ENCODE data around the gene NDUFAF4. TPM values are rescaled to one million over a fixed set of nuclear protein-coding genes. Genes with fewer than 3 reads are reported as not detected.

NDUFAF4 gene
- total and polyA plus RNA-seq, 2 experiments from 2014 or later = 7.2 to 83.4 TPM

- in situ Hi-C loops (cut with MboI) = loop anchor here (5.0 kb wide), 1 partner anchor 156 kb away; no protein-coding TSS in a partner anchor
- no peak for DNase-seq
- 91 to 93% methylated on average over 2 of the region's 2 CpGs for WGBS, 2 experiments (ENCODE audit: low coverage in 1 of 2, low lambda C conversion rate in 2 of 2, missing lambda C conversion rate in 2 of 2)
Observed at GRCh38 chr6:96900873-96901272, 3.2 kb upstream of the NDUFAF4 start.

GRCh38 chr6:96899451-96899998, 1.8 kb upstream of the NDUFAF4 start:
- WGBS, 2 experiments (ENCODE audit: low coverage in 1 of 2, low lambda C conversion rate in 2 of 2, missing lambda C conversion rate in 2 of 2) = 2 to 6% methylated on average over 2 of the region's 2 CpGs
- DNase-seq = no peak

More at GRCh38 chr6:96900873-96901272, 3.2 kb upstream of the NDUFAF4 start:
- TF ChIP-seq EZH2phosphoT487 (IDR thresholded peaks at IDR 0.05; ENCODE audit: insufficient read depth, low read depth) = no peak
- TF ChIP-seq EZH2 (IDR thresholded peaks at IDR 0.05; ENCODE audit: insufficient read depth, poor library complexity, severe bottlenecking) = no peak
- Histone ChIP-seq H3K4me2 (ENCODE audit: unreplicated experiment) (no peak overlapping the region), H4K20me1 (ENCODE audit: insufficient read depth) (no peaks in the 10 kb centered on the region), H3K9ac (no peak overlapping the region), H3K36me3 (ENCODE audit: low read depth) (0 out of 2 replicates have a peak, but pooled peaks cover 1% of the 10 kb centered on the region), H2AFZ (no peak overlapping the region), H3F3A (ENCODE audit: insufficient read depth) (0 out of 2 replicates have a peak, but pooled peaks cover 9% of the 10 kb centered on the region), H3K9me2 (ENCODE audit: insufficient read depth) (no peaks in the 10 kb centered on the region), H3K27ac (no peak overlapping the region), H3K4me1 (ENCODE audit: insufficient read depth) (peaks cover 16% of the 10 kb centered on the region), H3K27me3 (replicated peaks; ENCODE audit: insufficient read depth) (peaks cover 10% of the 10 kb centered on the region; the same call in 1 of the 2 replicates), H3K4me3 (no peak overlapping the region), H3K79me2 (ENCODE audit: insufficient read depth) (peaks cover 13% of the 10 kb centered on the region), H3K9me3 (ENCODE audit: low read depth) (no peaks in the 10 kb centered on the region)

GRCh38 chr6:96899019-96899418, 1.3 kb upstream of the NDUFAF4 start:
- TF ChIP-seq EZH2 (IDR thresholded peaks at IDR 0.05; ENCODE audit: insufficient read depth, poor library complexity, severe bottlenecking) (no peak), EZH2phosphoT487 (IDR thresholded peaks at IDR 0.05; ENCODE audit: insufficient read depth, low read depth) (no peak)
- Histone ChIP-seq H3K4me2 (ENCODE audit: unreplicated experiment) (peak overlapping the region; percentile 92), H4K20me1 (ENCODE audit: insufficient read depth) (no peaks in the 10 kb centered on the region), H3K36me3 (ENCODE audit: low read depth) (0 out of 2 replicates have a peak, but pooled peaks cover 13% of the 10 kb centered on the region), H3K4me3 (peak overlapping the region; percentile 97), H3K9me2 (ENCODE audit: insufficient read depth) (no peaks in the 10 kb centered on the region), H3K27me3 (replicated peaks; ENCODE audit: insufficient read depth) (no peaks in the 10 kb centered on the region), H3K27ac (peak overlapping the region; percentile 78), H3F3A (ENCODE audit: insufficient read depth) (0 out of 2 replicates have a peak, but pooled peaks cover 9% of the 10 kb centered on the region), H3K79me2 (ENCODE audit: insufficient read depth) (peaks cover 31% of the 10 kb centered on the region), H3K9me3 (ENCODE audit: low read depth) (no peaks in the 10 kb centered on the region), H3K9ac (peak overlapping the region; percentile 82), H2AFZ (peak overlapping the region; percentile 96), H3K4me1 (ENCODE audit: insufficient read depth) (peaks cover 18% of the 10 kb centered on the region)
- in situ Hi-C loops (cut with MboI) = no loop called here
- DNase-seq = peak; percentile 78
- 9 to 20% methylated on average over 3 of the region's 3 CpGs for WGBS, 2 experiments (ENCODE audit: low coverage in 1 of 2, low lambda C conversion rate in 2 of 2, missing lambda C conversion rate in 2 of 2)

More at GRCh38 chr6:96899451-96899998, 1.8 kb upstream of the NDUFAF4 start:
- peak overlapping the region; percentile 82; the same call in 1 of the 2 replicates for H3K9ac ChIP-seq
- TF ChIP-seq EZH2 (IDR thresholded peaks at IDR 0.05; ENCODE audit: insufficient read depth, poor library complexity, severe bottlenecking) (no peak), EZH2phosphoT487 (IDR thresholded peaks at IDR 0.05; ENCODE audit: insufficient read depth, low read depth) (no peak)
- H3K4me3 ChIP-seq = peak overlapping the region; percentile 97; the same call in 1 of the 2 replicates
- H3K36me3 ChIP-seq (ENCODE audit: low read depth) = 0 out of 2 replicates have a peak, but pooled peaks cover 13% of the 10 kb centered on the region
- H3K9me3 ChIP-seq (ENCODE audit: low read depth) = no peaks in the 10 kb centered on the region
- peak overlapping the region; percentile 96 for H2AFZ ChIP-seq
- peaks cover 1% of the 10 kb centered on the region; the same call in 1 of the 2 replicates for H3K27me3 ChIP-seq (replicated peaks; ENCODE audit: insufficient read depth)
- H3K4me2 ChIP-seq (ENCODE audit: unreplicated experiment) = peak overlapping the region; percentile 92
- peaks cover 26% of the 10 kb centered on the region for H3K79me2 ChIP-seq (ENCODE audit: insufficient read depth)
- H3K27ac ChIP-seq = no peak overlapping the region
- in situ Hi-C loops (cut with MboI) = no loop called here
- 0 out of 2 replicates have a peak, but pooled peaks cover 9% of the 10 kb centered on the region for H3F3A ChIP-seq (ENCODE audit: insufficient read depth)
- H3K9me2 ChIP-seq (ENCODE audit: insufficient read depth) = no peaks in the 10 kb centered on the region
- no peaks in the 10 kb centered on the region for H4K20me1 ChIP-seq (ENCODE audit: insufficient read depth)
- peaks cover 18% of the 10 kb centered on the region for H3K4me1 ChIP-seq (ENCODE audit: insufficient read depth)

- Histone ChIP-seq H3K9me2 (ENCODE audit: insufficient read depth) (no peaks in the 10 kb centered on the region), H3K9me3 (ENCODE audit: low read depth) (no peaks in the 10 kb centered on the region), H4K20me1 (ENCODE audit: insufficient read depth) (no peaks in the 10 kb centered on the region), H3K36me3 (ENCODE audit: low read depth) (peaks cover 15% of the 10 kb centered on the region; the same call in 1 of the 2 replicates), H3K27me3 (replicated peaks; ENCODE audit: insufficient read depth) (no peaks in the 10 kb centered on the region), H3K9ac (peak overlapping the region; percentile 82), H3F3A (ENCODE audit: insufficient read depth) (0 out of 2 replicates have a peak, but pooled peaks cover 9% of the 10 kb centered on the region), H3K4me2 (ENCODE audit: unreplicated experiment) (peak overlapping the region; percentile 92), H2AFZ (peak overlapping the region; percentile 96), H3K27ac (peak overlapping the region; percentile 78), H3K4me1 (ENCODE audit: insufficient read depth) (peaks cover 18% of the 10 kb centered on the region), H3K79me2 (ENCODE audit: insufficient read depth) (peaks cover 38% of the 10 kb centered on the region), H3K4me3 (peak overlapping the region; percentile 97)
- TF ChIP-seq EZH2phosphoT487 (IDR thresholded peaks at IDR 0.05; ENCODE audit: insufficient read depth, low read depth) (no peak), EZH2 (IDR thresholded peaks at IDR 0.05; ENCODE audit: insufficient read depth, poor library complexity, severe bottlenecking) (no peak)
- DNase-seq = peak; percentile 56
- 2 to 4% methylated on average over 10 of the region's 10 CpGs for WGBS, 2 experiments (ENCODE audit: low coverage in 1 of 2, low lambda C conversion rate in 2 of 2, missing lambda C conversion rate in 2 of 2)
- in situ Hi-C loops (cut with MboI) = no loop called here
Observed at GRCh38 chr6:96898241-96898851, 655 bp upstream of the NDUFAF4 start.

Measured in GM23248 (cell line).